ENCODE measurements around the gene TTLL13.

DNA sequence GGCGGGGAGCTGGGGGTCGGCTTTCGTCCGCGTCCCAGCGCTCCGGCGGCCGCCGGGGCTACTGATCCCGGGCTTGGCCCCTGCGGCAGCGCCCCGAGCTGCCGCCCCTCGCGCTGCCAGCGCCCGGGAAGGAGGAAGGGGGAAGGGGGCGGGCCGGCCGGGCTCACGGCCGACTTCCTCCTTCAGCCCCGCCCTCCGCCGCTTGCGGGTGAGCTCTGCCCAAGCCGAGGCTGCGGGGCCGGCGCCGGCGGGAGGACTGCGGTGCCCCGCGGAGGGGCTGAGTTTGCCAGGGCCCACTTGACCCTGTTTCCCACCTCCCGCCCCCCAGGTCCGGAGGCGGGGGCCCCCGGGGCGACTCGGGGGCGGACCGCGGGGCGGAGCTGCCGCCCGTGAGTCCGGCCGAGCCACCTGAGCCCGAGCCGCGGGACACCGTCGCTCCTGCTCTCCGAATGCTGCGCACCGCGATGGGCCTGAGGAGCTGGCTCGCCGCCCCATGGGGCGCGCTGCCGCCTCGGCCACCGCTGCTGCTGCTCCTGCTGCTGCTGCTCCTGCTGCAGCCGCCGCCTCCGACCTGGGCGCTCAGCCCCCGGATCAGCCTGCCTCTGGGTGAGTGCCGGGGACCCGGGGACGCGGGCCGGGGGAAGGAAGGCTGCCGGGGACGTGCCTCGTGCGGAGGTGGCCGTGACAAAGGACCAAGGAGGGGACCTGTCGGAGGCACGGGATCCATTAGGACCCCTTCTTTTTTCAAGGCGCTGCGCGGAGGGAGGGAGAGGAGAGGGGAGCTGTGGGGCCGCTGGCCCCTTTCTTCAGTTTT lies 48.0 kb upstream of the TTLL13 start, which contains the start of gene SEMA4B:
- TF ChIP-seq CTCF (conservative IDR thresholded peaks at IDR 0.05; ENCODE audit: low read depth, low read length), result no peak
- no peak for TF ChIP-seq CEBPB (IDR thresholded peaks at IDR 0.05; ENCODE audit: low read depth, low read length)
- no peak for TF ChIP-seq RAD21 (IDR thresholded peaks at IDR 0.05; ENCODE audit: low read length)
- 0 out of 2 replicates have a peak, but pooled peaks have one; percentile 32 for TF ChIP-seq POLR2A (IDR thresholded peaks at IDR 0.05; ENCODE audit: low read depth, low read length)
- TF ChIP-seq MXI1 (IDR thresholded peaks at IDR 0.05; ENCODE audit: borderline replicate concordance, low read depth, low read length), result peak; percentile 19; the same call in 1 of the 2 replicates
- no peak for TF ChIP-seq ELK1 (IDR thresholded peaks at IDR 0.05; ENCODE audit: borderline replicate concordance, low read depth, low read length)
- TF ChIP-seq, protein P1, sequence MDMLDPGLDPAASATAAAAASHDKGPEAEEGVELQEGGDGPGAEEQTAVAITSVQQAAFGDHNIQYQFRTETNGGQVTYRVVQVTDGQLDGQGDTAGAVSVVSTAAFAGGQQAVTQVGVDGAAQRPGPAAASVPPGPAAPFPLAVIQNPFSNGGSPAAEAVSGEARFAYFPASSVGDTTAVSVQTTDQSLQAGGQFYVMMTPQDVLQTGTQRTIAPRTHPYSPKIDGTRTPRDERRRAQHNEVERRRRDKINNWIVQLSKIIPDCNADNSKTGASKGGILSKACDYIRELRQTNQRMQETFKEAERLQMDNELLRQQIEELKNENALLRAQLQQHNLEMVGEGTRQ (IDR thresholded peaks at IDR 0.05; ENCODE audit: low read depth, low read length), result no peak

Data from IMR-90 (cell line).